A673 (cell line): Measurements from ENCODE around the gene METTL18.

Experiments
- CTCF ChIP-seq: fragments of 300-800, 200-600 bp; sonication (generic); conservative IDR thresholded peaks from 2 replicates; pipeline ENCODE4 v1.5.1; 2017; ENCODE audit warnings: low read depth, mild to moderate bottlenecking, antibody characterized with exemption, low read length, moderate library complexity, mixed read lengths
- EZH2 ChIP-seq: fragments of 200-600 bp; sonication (generic); IDR thresholded peaks from 2 replicates; pipeline ENCODE4 v1.6.1; 2017; ENCODE audit warnings: borderline replicate concordance, low read depth, mild to moderate bottlenecking, mixed read lengths, antibody characterized with exemption, low read length; ENCODE audit not compliant: poor library complexity, severe bottlenecking

- TF ChIP-seq CTCF = no peak
- TF ChIP-seq EZH2 = no peak
Measured at GRCh38 chr1:169762699-169763098, 32.0 kb downstream of the METTL18 start.
